ENCODE measurements around the gene WDR35.

DNA sequence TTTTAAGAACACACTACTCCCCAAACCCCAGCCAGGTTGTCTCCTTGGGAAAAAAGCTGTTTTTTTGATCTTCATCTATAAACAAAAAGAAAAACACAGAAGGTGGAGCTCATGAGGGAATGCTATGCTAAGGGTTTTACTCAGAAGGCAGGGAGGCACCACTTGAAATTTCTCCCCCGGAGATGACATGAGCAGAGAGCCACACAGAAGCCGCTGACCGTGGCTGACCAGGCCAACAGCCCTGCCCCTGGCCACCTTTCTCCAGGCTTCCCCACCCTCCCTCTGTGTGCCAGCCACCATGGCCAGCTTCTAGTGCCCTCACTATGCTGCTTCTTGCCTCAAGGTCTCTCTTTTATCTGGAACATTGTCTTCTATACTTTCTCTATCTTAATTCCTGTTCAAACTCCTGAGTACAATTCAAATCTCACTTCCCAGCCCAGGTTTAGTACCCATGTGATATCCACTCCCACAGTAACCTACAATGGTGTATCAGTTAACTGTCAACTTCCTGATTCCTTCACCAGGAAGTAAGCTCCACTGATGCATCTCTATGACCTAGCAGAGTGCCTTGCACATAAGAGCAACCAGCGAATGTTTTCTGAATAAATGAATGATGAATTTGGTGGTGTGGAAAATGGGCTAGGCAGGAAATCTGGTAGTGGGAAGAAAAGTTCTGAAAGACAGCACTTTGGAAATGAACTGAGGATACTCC, 46.2 kb upstream of the WDR35 start:
- TF ChIP-seq, protein P1, sequence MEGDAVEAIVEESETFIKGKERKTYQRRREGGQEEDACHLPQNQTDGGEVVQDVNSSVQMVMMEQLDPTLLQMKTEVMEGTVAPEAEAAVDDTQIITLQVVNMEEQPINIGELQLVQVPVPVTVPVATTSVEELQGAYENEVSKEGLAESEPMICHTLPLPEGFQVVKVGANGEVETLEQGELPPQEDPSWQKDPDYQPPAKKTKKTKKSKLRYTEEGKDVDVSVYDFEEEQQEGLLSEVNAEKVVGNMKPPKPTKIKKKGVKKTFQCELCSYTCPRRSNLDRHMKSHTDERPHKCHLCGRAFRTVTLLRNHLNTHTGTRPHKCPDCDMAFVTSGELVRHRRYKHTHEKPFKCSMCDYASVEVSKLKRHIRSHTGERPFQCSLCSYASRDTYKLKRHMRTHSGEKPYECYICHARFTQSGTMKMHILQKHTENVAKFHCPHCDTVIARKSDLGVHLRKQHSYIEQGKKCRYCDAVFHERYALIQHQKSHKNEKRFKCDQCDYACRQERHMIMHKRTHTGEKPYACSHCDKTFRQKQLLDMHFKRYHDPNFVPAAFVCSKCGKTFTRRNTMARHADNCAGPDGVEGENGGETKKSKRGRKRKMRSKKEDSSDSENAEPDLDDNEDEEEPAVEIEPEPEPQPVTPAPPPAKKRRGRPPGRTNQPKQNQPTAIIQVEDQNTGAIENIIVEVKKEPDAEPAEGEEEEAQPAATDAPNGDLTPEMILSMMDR (IDR thresholded peaks at IDR 0.05; ENCODE audit: extremely low read depth in 1 of 2, insufficient read depth in 1 of 2, low read depth in 1 of 2, low read length in 2 of 2), result no peak
- TF ChIP-seq POLR2AphosphoS5 (IDR thresholded peaks at IDR 0.05; ENCODE audit: insufficient read depth, low read depth, low read length) (peak; percentile 16), MYC (IDR thresholded peaks at IDR 0.05; ENCODE audit: low read depth, low read length) (no peak), POLR2A (IDR thresholded peaks at IDR 0.05; ENCODE audit: low read depth, low read length) (no peak), EZH2 (IDR thresholded peaks at IDR 0.05; ENCODE audit: borderline replicate concordance, low read depth, low read length, severe bottlenecking) (no peak), JUN (IDR thresholded peaks at IDR 0.05; ENCODE audit: borderline replicate concordance, insufficient read depth, insufficient read length, low read depth) (no peak)
- TF ChIP-seq, protein P2, sequence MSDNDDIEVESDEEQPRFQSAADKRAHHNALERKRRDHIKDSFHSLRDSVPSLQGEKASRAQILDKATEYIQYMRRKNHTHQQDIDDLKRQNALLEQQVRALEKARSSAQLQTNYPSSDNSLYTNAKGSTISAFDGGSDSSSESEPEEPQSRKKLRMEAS (IDR thresholded peaks at IDR 0.05; ENCODE audit: insufficient read depth, insufficient read length), result no peak
